DOHH2 (cell line): Measurements from ENCODE around the gene TAF1B.

ENCODE experiments used
- CTCF ChIP-seq: fragments of 200-600 bp; sonication (generic); IDR thresholded peaks from one replicate; pipeline ENCODE4 v1.5.1; 2014; ENCODE audit warnings: antibody characterized with exemption, mild to moderate bottlenecking, low read depth, low read length; ENCODE audit not compliant: poor library complexity, severe bottlenecking
- EZH2phosphoT487 ChIP-seq: fragments of 200-600 bp; sonication (generic); IDR thresholded peaks from 2 replicates; pipeline ENCODE4 v1.6.1; 2017; ENCODE audit warnings: borderline replicate concordance, mild to moderate bottlenecking, antibody characterized with exemption, low read length, moderate library complexity, mixed read lengths

- no peak for TF ChIP-seq CTCF
- TF ChIP-seq EZH2phosphoT487: no peak
Observed at GRCh38 chr2:9946076-9946475, 102.8 kb downstream of the TAF1B start.
